H1 (cell line): ENCODE results near the gene TMEM106C.

Experiments used
- EGR1 ChIP-seq: IDR thresholded peaks from 2 replicates; pipeline ENCODE4 v1.6.1; 2011; ENCODE audit warnings: low read depth, low read length, borderline replicate concordance
- EZH2 ChIP-seq: fragments of 200-600 bp; sonication (generic); IDR thresholded peaks from 2 replicates; pipeline ENCODE4 v1.7.1; 2012; ENCODE audit warnings: low read depth, mild to moderate bottlenecking, moderate library complexity, low read length, inconsistent platforms; ENCODE audit not compliant: severe bottlenecking
- NANOG ChIP-seq: IDR thresholded peaks from 2 replicates; pipeline ENCODE4 v1.6.1; 2011; ENCODE audit warnings: low read length, low read depth, mild to moderate bottlenecking, inconsistent platforms; ENCODE audit not compliant: insufficient read depth, poor library complexity, severe bottlenecking
- POLR2A ChIP-seq, 2 experiments: IDR thresholded peaks; 1 replicate in 1 of 2; 2 replicates in 1 of 2; pipeline ENCODE4 v1.6.1; 2011; ENCODE audit warnings: low read depth in 2 of 2, low read length in 2 of 2, mild to moderate bottlenecking in 2 of 2; ENCODE audit errors: control extremely low read depth in 1 of 2
- POLR2AphosphoS5 ChIP-seq: IDR thresholded peaks from 2 replicates; pipeline ENCODE4 v1.6.1; 2011; ENCODE audit warnings: low read depth, low read length
- RFX5 ChIP-seq: IDR thresholded peaks from 2 replicates; pipeline ENCODE4 v1.6.1; 2011; ENCODE audit warnings: low read depth, low read length, improper control_type of control experiment, borderline replicate concordance
- TF ChIP-seq, protein P1 (sequence below), 3 experiments: IDR thresholded peaks; 1 replicate in 2 of 3; 2 replicates in 1 of 3; pipeline versions ENCODE4 v1.5.1 to v1.6.1; 2011; ENCODE audit warnings: low read length in 3 of 3, mild to moderate bottlenecking in 3 of 3, inconsistent platforms in 2 of 3, low read depth in 1 of 3, moderate library complexity in 1 of 3; ENCODE audit not compliant: insufficient read depth in 1 of 3; ENCODE audit errors: control extremely low read depth in 1 of 3

DNA sequence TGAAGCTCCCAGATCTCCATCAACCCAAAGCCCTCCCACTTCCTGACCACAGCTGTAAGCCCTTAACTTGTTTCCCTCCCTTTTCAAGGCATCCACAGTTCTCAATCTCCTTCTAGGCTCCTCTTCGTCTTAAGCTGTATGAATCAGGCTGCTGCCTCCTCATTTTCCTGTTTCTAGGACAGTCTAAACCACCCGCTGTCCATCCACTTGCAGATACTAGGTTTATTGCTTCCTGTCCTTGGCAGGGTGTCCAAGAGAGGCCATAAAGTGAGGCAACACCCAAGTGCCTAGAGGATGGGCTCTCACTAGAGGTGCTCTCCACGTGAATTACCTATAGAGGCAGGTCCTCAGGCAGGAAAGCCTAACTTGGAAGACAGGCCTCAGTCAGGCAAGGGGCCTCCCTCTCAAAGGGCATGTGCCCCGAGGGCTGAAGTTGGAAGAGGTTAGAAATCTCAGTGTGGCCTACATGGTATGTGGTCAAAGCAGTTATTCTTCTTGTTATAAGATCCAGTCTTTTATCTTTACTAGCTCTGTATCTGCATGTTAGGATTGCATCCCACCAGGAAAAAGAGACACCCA is 8.8 kb upstream of the TMEM106C start:
- TF ChIP-seq, protein P1, sequence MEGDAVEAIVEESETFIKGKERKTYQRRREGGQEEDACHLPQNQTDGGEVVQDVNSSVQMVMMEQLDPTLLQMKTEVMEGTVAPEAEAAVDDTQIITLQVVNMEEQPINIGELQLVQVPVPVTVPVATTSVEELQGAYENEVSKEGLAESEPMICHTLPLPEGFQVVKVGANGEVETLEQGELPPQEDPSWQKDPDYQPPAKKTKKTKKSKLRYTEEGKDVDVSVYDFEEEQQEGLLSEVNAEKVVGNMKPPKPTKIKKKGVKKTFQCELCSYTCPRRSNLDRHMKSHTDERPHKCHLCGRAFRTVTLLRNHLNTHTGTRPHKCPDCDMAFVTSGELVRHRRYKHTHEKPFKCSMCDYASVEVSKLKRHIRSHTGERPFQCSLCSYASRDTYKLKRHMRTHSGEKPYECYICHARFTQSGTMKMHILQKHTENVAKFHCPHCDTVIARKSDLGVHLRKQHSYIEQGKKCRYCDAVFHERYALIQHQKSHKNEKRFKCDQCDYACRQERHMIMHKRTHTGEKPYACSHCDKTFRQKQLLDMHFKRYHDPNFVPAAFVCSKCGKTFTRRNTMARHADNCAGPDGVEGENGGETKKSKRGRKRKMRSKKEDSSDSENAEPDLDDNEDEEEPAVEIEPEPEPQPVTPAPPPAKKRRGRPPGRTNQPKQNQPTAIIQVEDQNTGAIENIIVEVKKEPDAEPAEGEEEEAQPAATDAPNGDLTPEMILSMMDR (IDR thresholded peaks at IDR 0.05; ENCODE audit: control extremely low read depth in 1 of 3, insufficient read depth in 1 of 3, low read depth in 1 of 3, low read length in 3 of 3): no peak
- TF ChIP-seq POLR2AphosphoS5 (no peak), EGR1 (no peak), RFX5 (no peak), NANOG (no peak), EZH2 (no peak), POLR2A (IDR thresholded peaks at IDR 0.05; ENCODE audit: control extremely low read depth in 1 of 2, low read depth in 2 of 2, low read length in 2 of 2) (no peak)
